Stomach smooth muscle (tissue), 2 donors: ENCODE data around the gene TMEM266.

Experiments used
- H3K27ac ChIP-seq: one replicate; pipeline ENCODE4 v1.7.0; 2013; ENCODE audit warnings: mild to moderate bottlenecking, low read length, inconsistent platforms
- H3K27me3 ChIP-seq, 2 donors: one replicate each; pipeline ENCODE4 v1.7.0; 2013; ENCODE audit warnings: low read length in 2 of 2; ENCODE audit not compliant: insufficient read depth in 2 of 2, control insufficient read depth in 1 of 2
- H3K36me3 ChIP-seq, 2 donors: one replicate each; pipeline ENCODE4 v1.7.0; 2013; ENCODE audit warnings: low read length in 2 of 2; ENCODE audit not compliant: control insufficient read depth in 2 of 2, insufficient read depth in 2 of 2
- H3K4me1 ChIP-seq: one replicate; pipeline ENCODE4 v1.7.0; 2013; ENCODE audit warnings: low read length; ENCODE audit not compliant: control insufficient read depth, insufficient read depth
- H3K4me3 ChIP-seq, 2 donors: one replicate each; pipeline ENCODE4 v1.7.0; 2013; ENCODE audit warnings: low read length in 2 of 2
- H3K9ac ChIP-seq, 2 donors: one replicate each; pipeline ENCODE4 v1.7.0; 2013; ENCODE audit warnings: low read length in 2 of 2, mild to moderate bottlenecking in 1 of 2
- H3K9me3 ChIP-seq, 2 donors: one replicate each; pipeline ENCODE4 v1.7.0; 2013; ENCODE audit warnings: low read length in 2 of 2; ENCODE audit not compliant: control insufficient read depth in 2 of 2
- donor health status: healthy.
- donor health status: Pancreatic carcinoma.

The TMEM266 gene

DNA sequence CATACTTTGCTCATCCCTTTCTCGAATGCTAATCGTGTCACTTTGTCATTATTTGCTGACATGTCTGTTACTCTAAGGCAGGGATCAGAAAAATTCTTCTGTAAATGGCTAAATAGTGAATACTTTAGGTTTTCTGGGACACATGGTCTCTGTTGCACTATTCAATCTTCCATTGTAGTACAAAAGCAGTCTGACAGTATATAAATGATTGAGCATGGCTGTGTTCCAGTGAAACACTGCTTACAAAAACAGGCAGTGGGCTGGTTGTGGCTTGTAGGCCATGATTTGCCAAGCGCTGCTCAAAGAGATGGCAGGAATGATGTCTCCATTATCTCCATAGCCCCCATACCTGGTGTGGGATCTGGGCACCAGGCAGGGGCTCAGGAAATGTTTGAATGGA, 45.6 kb downstream of the TMEM266 start:
- Histone ChIP-seq H3K4me3 (no peak overlapping the region), H3K9me3 (no peaks in the 10 kb centered on the region), H3K36me3 (no peaks in the 10 kb centered on the region), H3K27me3 (peaks cover 6 to 10% of the 10 kb centered on the region in 2 donors), H3K27ac (no peak overlapping the region), H3K4me1 (peaks cover 3% of the 10 kb centered on the region), H3K9ac (no peak overlapping the region)

DNA sequence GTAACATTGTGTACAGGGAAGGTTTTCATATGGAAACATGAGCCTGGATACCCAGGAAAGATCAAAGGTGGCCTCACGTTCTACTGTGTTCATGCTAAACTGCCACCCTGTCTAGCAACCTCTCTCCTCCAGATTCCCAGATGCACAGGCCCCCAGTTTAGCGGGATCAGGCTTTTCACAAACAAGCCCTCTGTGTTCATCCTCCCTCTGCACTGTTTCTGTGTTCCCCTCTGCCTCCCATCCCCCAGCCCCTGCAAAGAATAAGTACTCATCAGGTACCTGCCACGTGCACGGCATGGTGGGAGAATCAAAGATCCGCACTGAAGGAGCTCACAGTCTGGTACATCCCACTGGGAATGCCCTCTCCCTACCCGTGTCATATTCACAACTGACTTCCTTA, 46.1 kb downstream of the TMEM266 start:
- no peak overlapping the region for H3K9ac ChIP-seq

DNA sequence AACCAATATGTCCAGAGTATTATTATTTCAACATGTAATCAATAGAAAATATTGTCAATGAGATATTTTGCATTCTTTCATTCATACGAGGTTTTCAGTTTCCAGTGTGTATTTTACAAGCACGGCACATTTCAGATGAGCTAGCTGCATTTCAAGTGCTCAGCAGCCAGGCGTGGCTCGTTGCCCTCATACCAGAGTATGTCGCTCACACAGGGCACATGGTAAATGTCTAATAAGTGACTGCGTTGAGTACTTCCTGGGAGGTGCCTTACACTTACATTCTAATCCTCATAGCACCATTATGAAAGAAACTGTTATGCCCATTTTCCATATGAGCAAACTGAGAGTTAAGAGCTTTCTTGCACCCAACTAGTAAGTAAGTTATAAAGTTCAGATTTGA, 47.4 kb downstream of the TMEM266 start:
- Histone ChIP-seq H3K27me3 (peaks cover 0 to 4% of the 10 kb centered on the region in 2 donors), H3K27ac (no peak overlapping the region), H3K9ac (no peak overlapping the region)

More for the DNA sequence above, 46.1 kb downstream of the TMEM266 start:
- Histone ChIP-seq H3K27me3 (peaks cover 6 to 10% of the 10 kb centered on the region in 2 donors), H3K36me3 (no peaks in the 10 kb centered on the region), H3K4me3 (no peak overlapping the region), H3K4me1 (peaks cover 3% of the 10 kb centered on the region), H3K27ac (no peak overlapping the region), H3K9me3 (no peaks in the 10 kb centered on the region)

DNA sequence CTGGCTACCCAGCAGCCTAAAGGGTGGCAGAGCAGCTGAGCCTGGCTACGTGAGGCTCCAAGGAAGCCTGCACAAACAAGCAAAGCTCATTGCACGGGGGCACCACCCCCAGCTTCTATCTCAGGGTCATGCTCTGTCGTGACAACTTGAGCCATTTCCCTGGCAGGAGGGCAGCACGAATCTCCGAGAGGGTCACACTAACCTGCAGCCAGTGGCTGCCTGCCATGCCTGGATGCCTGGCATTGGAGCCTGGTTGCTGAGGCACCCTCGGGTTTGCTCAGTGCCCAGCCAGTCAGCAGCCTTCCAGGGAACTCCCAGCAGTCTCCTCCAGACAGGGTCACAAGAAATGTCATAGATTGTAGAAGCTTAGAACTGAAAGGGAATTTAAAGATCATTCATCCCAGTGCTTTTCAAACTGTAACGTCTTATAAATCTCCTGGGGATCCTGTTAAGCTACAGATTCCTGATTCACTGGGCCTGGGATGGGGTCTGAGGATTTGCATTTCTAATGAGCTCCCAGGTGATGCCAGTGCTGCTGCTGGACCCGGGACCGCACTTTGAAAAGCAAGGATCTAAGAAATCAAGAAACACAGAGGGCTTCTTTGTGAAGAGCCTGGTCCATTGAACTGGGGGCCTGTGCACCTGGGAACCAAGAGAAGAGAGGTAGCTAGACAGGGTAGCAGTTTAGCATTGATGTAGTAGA, 48.4 kb downstream of the TMEM266 start:
- H3K27me3 ChIP-seq: peaks cover 0 to 2% of the 10 kb centered on the region in 2 donors
- H3K4me3 ChIP-seq: no peak overlapping the region
- H3K36me3 ChIP-seq: no peaks in the 10 kb centered on the region
- no peak overlapping the region for H3K9ac ChIP-seq
- no peak overlapping the region for H3K27ac ChIP-seq
- H3K9me3 ChIP-seq: no peaks in the 10 kb centered on the region
- H3K4me1 ChIP-seq: peaks cover 3% of the 10 kb centered on the region

More for the DNA sequence above, 47.4 kb downstream of the TMEM266 start:
- no peak overlapping the region for H3K4me3 ChIP-seq
- H3K36me3 ChIP-seq: no peaks in the 10 kb centered on the region
- peaks cover 3% of the 10 kb centered on the region for H3K4me1 ChIP-seq
- no peaks in the 10 kb centered on the region for H3K9me3 ChIP-seq

DNA sequence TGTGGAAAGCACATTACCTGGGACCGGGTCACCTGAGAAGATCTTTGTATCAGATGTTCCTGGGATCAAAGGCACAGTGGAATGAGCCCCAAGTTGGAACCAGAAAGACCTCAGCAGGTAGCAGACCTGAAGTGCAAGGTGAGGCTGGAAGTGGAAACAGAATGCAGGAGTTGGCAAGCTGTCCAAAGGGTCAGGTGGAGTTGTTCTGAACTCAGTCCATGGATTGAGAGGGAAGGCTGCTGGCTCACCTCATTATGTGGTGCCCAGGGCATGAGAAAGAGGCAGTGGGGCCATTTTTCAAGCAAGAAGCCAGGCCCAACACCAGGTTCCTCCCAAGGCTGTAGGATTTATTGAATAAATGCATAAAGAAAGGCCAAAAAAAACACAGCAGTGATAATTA, 49.3 kb downstream of the TMEM266 start:
- peaks cover 0 to 2% of the 10 kb centered on the region in 2 donors for H3K27me3 ChIP-seq
- H3K4me1 ChIP-seq: peaks cover 3% of the 10 kb centered on the region
- no peaks in the 10 kb centered on the region for H3K36me3 ChIP-seq
- no peak overlapping the region for H3K9ac ChIP-seq
- H3K4me3 ChIP-seq: no peak overlapping the region
- H3K27ac ChIP-seq: no peak overlapping the region
- no peaks in the 10 kb centered on the region for H3K9me3 ChIP-seq

DNA sequence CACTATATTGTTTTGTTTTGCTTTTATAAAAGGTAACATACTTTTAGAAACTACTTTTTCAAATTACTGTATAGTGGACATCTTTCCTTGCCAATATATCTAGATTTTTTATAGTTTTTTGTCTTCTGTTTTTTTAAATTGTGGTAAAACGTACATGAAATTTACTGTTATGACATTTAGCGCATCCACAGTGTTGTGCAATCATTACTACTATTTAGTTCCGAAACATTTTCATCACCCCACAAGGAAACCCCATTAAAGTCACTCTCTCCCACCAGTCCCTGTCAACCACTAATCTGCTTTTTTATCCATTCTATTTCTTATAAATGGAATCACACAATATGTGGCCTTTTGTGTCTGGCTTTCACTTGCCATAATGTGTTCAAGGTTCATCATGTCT, 54.8 kb downstream of the TMEM266 start:
- Histone ChIP-seq H3K9me3 (no peaks in the 10 kb centered on the region), H3K27me3 (peaks cover 3 to 4% of the 10 kb centered on the region in 2 donors), H3K9ac (no peak overlapping the region), H3K4me1 (no peaks in the 10 kb centered on the region), H3K36me3 (no peaks in the 10 kb centered on the region), H3K4me3 (no peak overlapping the region), H3K27ac (no peak overlapping the region)

DNA sequence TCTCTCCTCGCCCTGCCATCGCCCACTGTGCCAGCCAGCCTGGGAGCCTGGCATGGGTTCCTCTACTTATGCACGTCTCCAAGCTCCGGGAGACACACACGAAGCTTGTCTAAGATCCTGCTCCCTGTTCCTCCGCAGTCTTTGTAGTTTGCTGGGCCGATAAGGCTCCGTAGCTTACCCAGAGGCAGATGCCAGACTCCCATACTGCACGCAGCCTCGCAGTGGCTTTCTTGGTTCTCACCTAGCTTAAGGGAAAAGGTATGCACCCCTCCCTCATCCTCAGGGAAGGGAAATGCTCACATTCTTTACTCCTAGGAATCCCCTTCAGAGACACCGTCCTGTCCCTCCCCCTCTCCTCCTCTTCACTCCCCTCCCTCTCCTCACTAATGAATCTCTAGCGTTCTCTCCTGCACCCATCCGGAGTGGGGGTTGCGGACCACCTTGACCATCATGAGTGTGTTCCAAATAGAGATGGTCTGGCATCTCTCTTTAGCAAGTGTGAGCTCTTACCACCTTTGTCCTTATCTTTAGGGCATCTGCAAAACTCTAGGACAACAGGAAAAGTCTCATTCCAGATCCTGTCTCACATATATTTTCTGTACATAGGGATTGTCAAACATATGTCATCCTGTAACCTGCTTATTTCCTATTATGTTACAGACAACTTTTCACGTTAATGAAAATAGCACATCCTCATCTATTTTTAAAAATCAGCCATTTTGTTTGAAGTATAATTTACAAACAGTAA, 56.5 kb downstream of the TMEM266 start:
- Histone ChIP-seq H3K27me3 (peaks cover 3 to 4% of the 10 kb centered on the region in 2 donors), H3K9ac (no peak overlapping the region), H3K9me3 (no peaks in the 10 kb centered on the region), H3K27ac (no peak overlapping the region), H3K4me1 (no peaks in the 10 kb centered on the region), H3K4me3 (no peak overlapping the region), H3K36me3 (no peaks in the 10 kb centered on the region)

DNA sequence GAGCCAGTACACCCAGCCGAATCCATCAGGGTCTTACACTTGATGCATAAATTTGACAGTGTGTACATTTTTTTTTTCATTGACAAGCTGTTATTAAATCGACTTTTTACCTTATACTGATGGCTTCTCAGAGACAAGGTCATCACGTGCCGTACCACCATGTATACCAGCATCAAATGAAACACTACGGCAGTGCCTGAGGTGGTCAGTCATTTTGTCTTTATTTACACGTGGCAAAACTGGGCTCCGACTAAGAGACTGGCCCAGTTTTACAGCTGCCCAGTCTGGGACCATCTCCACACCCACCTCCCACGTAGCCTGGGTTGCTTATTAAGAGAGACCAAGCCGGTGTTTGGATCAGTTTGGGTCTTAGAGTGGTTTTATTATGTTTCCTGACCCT, 57.4 kb downstream of the TMEM266 start:
- peaks cover 3 to 4% of the 10 kb centered on the region in 2 donors for H3K27me3 ChIP-seq
- no peak overlapping the region for H3K9ac ChIP-seq
- no peaks in the 10 kb centered on the region for H3K36me3 ChIP-seq
- no peaks in the 10 kb centered on the region for H3K4me1 ChIP-seq
- no peaks in the 10 kb centered on the region for H3K9me3 ChIP-seq
- no peak overlapping the region for H3K27ac ChIP-seq
- no peak overlapping the region for H3K4me3 ChIP-seq

DNA sequence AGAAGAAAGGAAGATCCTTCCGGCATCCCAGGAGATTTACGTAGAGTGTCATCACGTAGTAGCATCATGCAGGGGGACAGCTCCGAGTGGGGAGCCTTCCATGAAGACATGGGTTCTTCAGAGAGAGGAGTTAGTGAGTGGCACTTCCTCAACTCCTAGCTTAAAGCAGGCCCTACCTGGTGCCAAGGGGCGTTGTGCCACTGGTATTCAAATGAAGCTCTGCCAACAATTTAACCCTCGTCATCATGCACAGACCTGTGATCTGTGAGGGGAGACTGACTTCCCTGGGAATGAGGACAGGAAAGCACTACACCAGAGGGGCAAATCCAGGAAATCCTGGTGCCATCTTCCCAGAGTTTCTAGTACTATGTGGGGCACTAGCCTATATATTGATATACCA, 59.0 kb downstream of the TMEM266 start:
- Histone ChIP-seq H3K36me3 (no peaks in the 10 kb centered on the region), H3K27me3 (peaks cover 3 to 4% of the 10 kb centered on the region in 2 donors), H3K9me3 (no peaks in the 10 kb centered on the region), H3K9ac (no peak overlapping the region), H3K4me3 (no peak overlapping the region), H3K27ac (no peak overlapping the region), H3K4me1 (no peaks in the 10 kb centered on the region)

DNA sequence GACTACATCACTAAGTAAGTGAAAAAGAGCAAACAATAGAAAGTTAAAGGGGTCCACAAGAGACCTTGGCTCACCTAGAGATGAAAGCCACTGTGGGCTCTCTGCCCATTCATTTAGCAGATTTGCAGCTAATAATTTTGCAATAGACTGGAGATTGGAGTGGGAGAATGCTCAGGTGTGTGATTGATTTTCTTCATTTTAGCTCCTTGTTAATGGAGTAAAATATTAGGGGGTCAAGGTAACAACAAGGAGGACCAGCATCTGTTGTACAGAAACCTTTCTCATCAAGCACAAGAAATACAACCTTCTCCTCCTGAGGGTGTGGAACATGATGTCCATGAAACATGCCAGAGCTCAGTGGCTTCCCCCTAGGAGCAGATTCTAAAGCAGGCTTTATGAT, 63.2 kb downstream of the TMEM266 start:
- peaks cover 0 to 3% of the 10 kb centered on the region in 2 donors for H3K9me3 ChIP-seq
- H3K9ac ChIP-seq: no peak overlapping the region
- H3K4me1 ChIP-seq: no peaks in the 10 kb centered on the region
- no peaks in the 10 kb centered on the region for H3K36me3 ChIP-seq
- no peak overlapping the region for H3K27ac ChIP-seq
- no peak overlapping the region for H3K4me3 ChIP-seq
- H3K27me3 ChIP-seq: no peaks in the 10 kb centered on the region

DNA sequence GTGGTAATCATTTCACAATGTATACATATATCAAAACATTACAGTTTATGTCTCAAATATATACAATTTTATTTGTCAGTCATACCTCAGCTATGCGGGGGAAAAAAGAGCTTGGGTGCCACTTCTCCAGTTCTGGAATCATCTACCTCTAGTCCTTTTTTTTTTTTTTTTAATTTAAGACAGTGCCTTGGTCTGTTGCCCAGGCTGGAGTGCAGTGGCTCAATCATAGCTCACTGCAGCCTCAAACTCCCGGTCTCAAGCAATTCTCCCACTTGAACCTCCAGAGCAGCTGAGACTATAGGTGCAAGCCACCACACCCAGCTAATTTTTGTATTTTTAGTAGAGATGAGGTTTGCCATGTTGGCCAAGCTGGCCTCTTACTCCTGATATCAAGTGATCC, 67.4 kb downstream of the TMEM266 start:
- no peak overlapping the region for H3K27ac ChIP-seq
- H3K4me3 ChIP-seq: no peak overlapping the region
- H3K9ac ChIP-seq: no peak overlapping the region
- H3K27me3 ChIP-seq: no peaks in the 10 kb centered on the region
- H3K36me3 ChIP-seq: no peaks in the 10 kb centered on the region
- no peaks in the 10 kb centered on the region for H3K4me1 ChIP-seq
- peaks cover 0 to 3% of the 10 kb centered on the region in 2 donors for H3K9me3 ChIP-seq
